Mammary microvascular endothelial cell (primary cell): ENCODE results near the gene CDKN1A. TPM values are rescaled to one million over a fixed set of nuclear protein-coding genes. Genes with fewer than 3 reads are reported as not detected.

Experiments used
- total RNA-seq: library from RNA; depleted of rRNA; stranded (reverse); fragments of >200 nt; gene quantifications from 2 replicates; pipeline ENCODE4 v1.2.3, GENCODE V29; 2015

The CDKN1A gene
- 294 and 299 TPM in 2 replicates for total RNA-seq

DNA sequence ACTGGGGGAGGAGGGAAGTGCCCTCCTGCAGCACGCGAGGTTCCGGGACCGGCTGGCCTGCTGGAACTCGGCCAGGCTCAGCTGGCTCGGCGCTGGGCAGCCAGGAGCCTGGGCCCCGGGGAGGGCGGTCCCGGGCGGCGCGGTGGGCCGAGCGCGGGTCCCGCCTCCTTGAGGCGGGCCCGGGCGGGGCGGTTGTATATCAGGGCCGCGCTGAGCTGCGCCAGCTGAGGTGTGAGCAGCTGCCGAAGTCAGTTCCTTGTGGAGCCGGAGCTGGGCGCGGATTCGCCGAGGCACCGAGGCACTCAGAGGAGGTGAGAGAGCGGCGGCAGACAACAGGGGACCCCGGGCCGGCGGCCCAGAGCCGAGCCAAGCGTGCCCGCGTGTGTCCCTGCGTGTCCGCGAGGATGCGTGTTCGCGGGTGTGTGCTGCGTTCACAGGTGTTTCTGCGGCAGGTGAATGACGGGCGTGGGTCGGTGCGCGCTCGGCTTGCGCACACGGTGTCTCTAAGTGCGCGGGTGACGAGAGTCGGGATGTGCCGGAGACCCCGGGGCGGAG, at the start of gene CDKN1A:
Gene CDKN1A, plus strand, starts transcription at position 227 of the 555 bp plus-strand sequence. CDS start 5,388 bp downstream, outside the sequence.

DNA sequence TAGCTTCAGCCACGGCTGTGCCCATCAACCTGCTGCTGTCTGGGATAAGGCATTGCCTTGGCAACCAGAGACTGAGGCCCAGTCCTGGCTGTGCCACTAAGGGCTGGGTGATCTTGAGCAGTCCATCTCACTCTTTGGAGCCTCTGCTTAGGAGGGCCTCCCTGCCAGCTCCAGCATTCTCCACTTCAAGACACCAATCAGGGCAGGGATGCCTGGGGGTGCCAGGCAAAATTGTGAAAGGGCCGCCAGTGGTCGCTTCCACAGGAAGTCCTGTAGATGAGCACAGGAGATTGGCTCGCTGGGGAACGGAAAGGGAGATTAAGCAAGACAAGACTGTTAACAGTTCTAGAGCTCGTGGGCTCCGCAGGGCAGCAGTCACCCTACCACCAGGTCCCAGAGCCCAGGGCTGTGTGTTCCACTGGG, 19.0 kb downstream of the CDKN1A start, which contains the start of gene RAB44:
Gene RAB44, plus strand, starts transcription at position 346 of the 423 bp plus-strand sequence. CDS start 6,410 bp downstream, outside the sequence.

Other genes with a start within 250 kb of the CDKN1A start
- not detected in 2 replicates for gene PXT1, start 235.9 kb upstream of the CDKN1A start, total RNA-seq
- 68.0 and 74.6 TPM in 2 replicates for gene KCTD20, start 235.7 kb upstream of the CDKN1A start, total RNA-seq
- gene STK38, start 131.2 kb upstream of the CDKN1A start, total RNA-seq, result 14.4 and 15.9 TPM in 2 replicates
- 181 and 194 TPM in 2 replicates for gene SRSF3, start 84.4 kb upstream of the CDKN1A start, total RNA-seq
- 0.07 and 0.10 TPM in 2 replicates for gene RAB44, start 19.1 kb downstream of the CDKN1A start, total RNA-seq
- 2.3 and 3.3 TPM in 2 replicates for gene CPNE5, start 160.7 kb downstream of the CDKN1A start, total RNA-seq
- gene PPIL1, start 196.1 kb downstream of the CDKN1A start, total RNA-seq, result 35.6 and 38.4 TPM in 2 replicates
- 31.7 and 35.8 TPM in 2 replicates for gene C6orf89, start 207.2 kb downstream of the CDKN1A start, total RNA-seq